Raji (cell line): ENCODE measurements around the gene HIPK2.

Experiments
- POLR2A ChIP-seq: IDR thresholded peaks from 2 replicates; pipeline ENCODE4 v1.6.1; 2011; ENCODE audit warnings: low read depth, low read length, control low read depth; ENCODE audit not compliant: insufficient read depth

HIPK2 gene

GRCh38 chr7:139639563-139639962 lies 138.2 kb downstream of the HIPK2 start:
- no peak for TF ChIP-seq POLR2A

GRCh38 chr7:139635526-139636302 lies 142.1 kb downstream of the HIPK2 start:
- no peak for TF ChIP-seq POLR2A

- no peak for TF ChIP-seq POLR2A
Measured at GRCh38 chr7:139634087-139634486, 143.7 kb downstream of the HIPK2 start.

- no peak for TF ChIP-seq POLR2A
Measured at GRCh38 chr7:139631520-139632031, 146.2 kb downstream of the HIPK2 start.

GRCh38 chr7:139630643-139631519 lies 146.9 kb downstream of the HIPK2 start:
- TF ChIP-seq POLR2A = no peak

- TF ChIP-seq POLR2A = no peak
Measured at GRCh38 chr7:139629392-139630082, 148.3 kb downstream of the HIPK2 start.

- no peak for TF ChIP-seq POLR2A
Measured at GRCh38 chr7:139627831-139628230, 150.0 kb downstream of the HIPK2 start.

GRCh38 chr7:139626817-139627216 lies 151.0 kb downstream of the HIPK2 start:
- no peak for TF ChIP-seq POLR2A

GRCh38 chr7:139623518-139623917 lies 154.3 kb downstream of the HIPK2 start:
- TF ChIP-seq POLR2A = no peak

GRCh38 chr7:139620676-139621344 lies 157.0 kb downstream of the HIPK2 start:
- no peak for TF ChIP-seq POLR2A

GRCh38 chr7:139619367-139619657 lies 158.5 kb downstream of the HIPK2 start:
- TF ChIP-seq POLR2A = no peak

GRCh38 chr7:139618482-139619366 lies 159.1 kb downstream of the HIPK2 start:
- no peak for TF ChIP-seq POLR2A

GRCh38 chr7:139617074-139617473 lies 160.7 kb downstream of the HIPK2 start:
- no peak for TF ChIP-seq POLR2A

- TF ChIP-seq POLR2A = no peak
Measured at GRCh38 chr7:139614886-139615285, 162.9 kb downstream of the HIPK2 start.

- TF ChIP-seq POLR2A = no peak
Measured at GRCh38 chr7:139613971-139614411, 163.8 kb downstream of the HIPK2 start.

- TF ChIP-seq POLR2A = no peak
Measured at GRCh38 chr7:139610595-139610994, 167.2 kb downstream of the HIPK2 start.
